Uterus (tissue), 2 donors: ENCODE data around the gene HIPK2.

ENCODE experiments used
- CTCF ChIP-seq, 4 experiments: fragments of 200-600 bp in 2 of 4; fragments of 450-650 bp in 2 of 4; sonication (generic) in 2 of 4; IDR thresholded peaks; one replicate each; pipeline ENCODE4 v1.5.1; 2016 to 2019; ENCODE audit warnings: antibody characterized with exemption in 4 of 4, mild to moderate bottlenecking in 2 of 4, moderate library complexity in 1 of 4
- POLR2A ChIP-seq, 2 donors: fragments of 450-650 bp; IDR thresholded peaks; one replicate each; pipeline ENCODE4 v1.6.1; 2016; ENCODE audit warnings: antibody characterized with exemption in 2 of 2, mild to moderate bottlenecking in 1 of 2, moderate library complexity in 1 of 2

- TF ChIP-seq CTCF (IDR thresholded peaks at IDR 0.05), result no peak
- TF ChIP-seq POLR2A (IDR thresholded peaks at IDR 0.05), result no peak
These were observed 163.8 kb downstream of the HIPK2 start for GRCh38 chr7:139613971-139614411.
